HEK293T (cell line): Measurements from ENCODE around the gene PANX3.

Source experiments
- CTCF ChIA-PET: fragments of 350-600 bp; formaldehyde crosslinking; extraction: SDS; loops from one replicate; lab custom pipeline; 2021; ENCODE audit warnings: antibody characterized with exemption, inconsistent platforms; lab: Yijun Ruan, JAX
- POLR2A ChIA-PET: fragments of 350-600 bp; formaldehyde crosslinking; extraction: SDS; loops from one replicate; lab custom pipeline; 2020; ENCODE audit warnings: antibody characterized with exemption, inconsistent platforms; lab: Yijun Ruan, JAX
- DNase-seq: peaks from one replicate; pipeline ENCODE4 v3.0.0; 2012; ENCODE audit warnings: mixed read lengths; ENCODE audit errors: extremely low spot score
- ARNT ChIP-seq: fragments of 450-650 bp; IDR thresholded peaks from 2 replicates; pipeline ENCODE4 v1.6.1; 2017; ENCODE audit warnings: mild to moderate bottlenecking
- BHLHE40 ChIP-seq: fragments of 450-650 bp; IDR thresholded peaks from 2 replicates; pipeline ENCODE4 v1.6.1; 2016; ENCODE audit warnings: mild to moderate bottlenecking, moderate library complexity, borderline replicate concordance
- CTBP1 ChIP-seq: fragments of 450-650 bp; IDR thresholded peaks from 2 replicates; pipeline ENCODE4 v1.6.1; 2016; ENCODE audit warnings: borderline replicate concordance
- ELF4 ChIP-seq: fragments of 450-650 bp; IDR thresholded peaks from 2 replicates; pipeline ENCODE4 v1.6.1; 2017; ENCODE audit warnings: antibody characterized with exemption
- FOXA1 ChIP-seq: fragments of 450-650 bp; IDR thresholded peaks from 2 replicates; pipeline ENCODE4 v1.6.1; 2016; ENCODE audit warnings: mild to moderate bottlenecking
- FOXM1 ChIP-seq: fragments of 450-650 bp; IDR thresholded peaks from 2 replicates; pipeline ENCODE4 v1.6.1; 2017; ENCODE audit warnings: mild to moderate bottlenecking, borderline replicate concordance
- L3MBTL2 ChIP-seq: fragments of 450-650 bp; conservative IDR thresholded peaks from 2 replicates; pipeline ENCODE4 v1.6.1; 2016; ENCODE audit warnings: mild to moderate bottlenecking
- LEF1 ChIP-seq: fragments of 450-650 bp; IDR thresholded peaks from 2 replicates; pipeline ENCODE4 v1.6.1; 2017; ENCODE audit warnings: mild to moderate bottlenecking, borderline replicate concordance
- SP1 ChIP-seq: fragments of 450-650 bp; IDR thresholded peaks from 2 replicates; pipeline ENCODE4 v1.6.1; 2017
- SUZ12 ChIP-seq: fragments of 450-650 bp; IDR thresholded peaks from 2 replicates; pipeline ENCODE4 v1.6.1; 2016; ENCODE audit warnings: mild to moderate bottlenecking
- TARDBP ChIP-seq: fragments of 450-650 bp; IDR thresholded peaks from 2 replicates; pipeline ENCODE4 v1.6.1; 2016
- ZNF384 ChIP-seq: fragments of 450-650 bp; IDR thresholded peaks from 2 replicates; pipeline ENCODE4 v1.6.1; 2016

The PANX3 gene

GRCh38 chr11:124667601-124668000 lies 56.4 kb downstream of the PANX3 start:
- ChIA-PET CTCF (no interaction called here), POLR2A (no interaction called here)
- no peak for TF ChIP-seq ZNF384
- no peak for TF ChIP-seq FOXA1
- TF ChIP-seq BHLHE40: no peak
- no peak for TF ChIP-seq TARDBP
- TF ChIP-seq ARNT: no peak
- no peak for TF ChIP-seq L3MBTL2
- TF ChIP-seq ELF4: no peak
- no peak for TF ChIP-seq SUZ12
- TF ChIP-seq SP1: no peak
- TF ChIP-seq LEF1: no peak
- TF ChIP-seq FOXM1: no peak
- TF ChIP-seq CTBP1: no peak
- DNase-seq: no peak

GRCh38 chr11:124669193-124669592 lies 58.0 kb downstream of the PANX3 start:
- DNase-seq: peak; percentile 68
- POLR2A ChIA-PET: interaction anchor here (1.0 kb wide), 1 partner anchor 197 kb away, joined by 3 read pairs; no protein-coding TSS in a partner anchor
- no peak for TF ChIP-seq BHLHE40
- no peak for TF ChIP-seq CTBP1
- no peak for TF ChIP-seq ARNT
- CTCF ChIA-PET: interaction anchor here (0.9 to 3.0 kb wide), 12 partner anchors 9 to 207 kb away, joined by 3 to 21 read pairs (median 6); partner anchors contain the start of genes ESAM and ROBO3
